Measurements from ENCODE around the gene ZNF536.
"Not testable (repeated sequence)": the region's sequence is repeated elsewhere in the genome, so short reads cannot be mapped to it uniquely, and the experiment has no call there.

ZNF536 gene

DNA sequence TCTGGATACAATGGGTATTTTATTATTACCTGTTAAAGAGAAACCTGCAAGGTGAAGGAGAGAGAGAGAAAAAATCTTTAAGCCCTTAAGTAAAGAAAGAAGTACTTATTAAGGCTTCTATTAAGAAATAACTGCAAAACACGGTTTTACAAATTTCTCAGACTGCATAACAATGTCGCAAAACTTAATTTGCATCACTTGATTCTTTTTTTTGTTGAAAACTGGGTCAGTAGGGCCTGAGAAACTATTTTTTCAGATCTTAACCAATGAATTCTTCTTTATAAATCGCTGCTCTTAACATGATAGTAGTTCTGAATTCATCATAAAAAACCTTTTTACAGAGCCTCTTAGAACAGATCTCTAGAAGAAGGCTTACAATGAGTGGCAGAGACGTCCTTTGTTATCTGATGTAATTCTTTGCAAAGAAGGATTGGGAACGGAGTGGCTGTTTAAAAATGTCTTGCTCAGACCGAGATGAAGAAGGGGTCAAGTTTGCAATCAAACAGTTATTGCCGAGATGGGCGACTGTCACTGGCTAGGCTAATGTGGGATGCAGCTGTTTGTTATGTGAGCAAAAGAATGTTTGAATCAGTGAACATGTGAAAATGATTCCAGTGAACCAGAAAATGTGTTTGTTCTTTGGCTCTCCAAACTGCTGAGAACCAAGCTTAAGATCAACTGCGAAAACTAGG, 76.3 kb downstream of the ZNF536 start:
- no peak for DNase-seq

DNA sequence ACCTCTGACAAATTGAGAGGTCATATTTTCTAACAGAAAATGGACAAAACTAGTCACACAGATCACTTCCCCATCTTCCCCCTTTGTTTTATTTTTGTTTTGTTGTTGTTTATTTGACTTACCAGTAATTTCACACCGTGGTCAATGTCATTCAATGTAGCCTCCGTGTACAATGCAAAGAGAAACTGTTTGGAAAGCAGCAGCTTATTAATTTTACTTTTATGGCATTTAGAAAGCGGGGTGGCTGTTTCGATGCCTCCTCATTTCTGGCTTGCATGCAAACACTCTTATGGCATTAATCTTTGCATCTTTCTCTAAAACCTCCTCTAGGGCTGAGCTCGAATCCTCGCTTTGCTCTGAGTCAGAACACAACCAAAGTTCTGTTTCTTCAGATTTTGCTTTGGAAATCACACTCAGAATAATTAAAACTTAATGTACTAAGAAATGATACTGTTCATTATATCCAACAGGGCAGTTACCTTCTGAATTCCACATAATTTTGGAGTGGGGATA, 77.0 kb downstream of the ZNF536 start:
- DNase-seq: no peak

- DNase-seq: no peak
Observed at GRCh38 chr19:30449673-30450072, 77.5 kb downstream of the ZNF536 start.

- no peak for DNase-seq
Observed at GRCh38 chr19:30450100-30450499, 77.9 kb downstream of the ZNF536 start.

DNA sequence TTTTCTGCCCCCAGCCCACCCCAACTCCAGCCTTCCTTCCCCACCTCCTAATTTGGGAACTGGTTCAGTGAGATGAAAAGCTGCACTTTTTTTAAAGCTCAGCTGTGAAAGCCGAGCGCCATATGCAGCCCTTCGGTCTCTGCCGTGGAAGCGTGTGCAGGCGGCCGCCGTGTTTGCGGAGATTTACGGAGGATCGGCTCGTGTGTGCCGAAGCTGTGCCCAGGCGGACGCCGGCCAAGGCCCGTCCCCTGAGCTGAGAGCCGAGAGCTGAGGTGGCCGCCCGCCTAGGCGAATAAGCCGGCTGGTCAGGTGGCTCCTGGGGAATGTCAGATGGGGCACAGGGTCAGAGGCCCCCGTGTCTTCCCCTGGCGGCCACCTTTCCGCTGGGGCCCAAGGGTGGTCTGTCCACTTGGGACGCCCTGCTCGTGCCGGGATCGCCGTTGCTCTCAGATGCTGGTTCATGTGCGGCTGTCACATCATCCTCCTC, 78.7 kb downstream of the ZNF536 start:
- no peak for DNase-seq

DNA sequence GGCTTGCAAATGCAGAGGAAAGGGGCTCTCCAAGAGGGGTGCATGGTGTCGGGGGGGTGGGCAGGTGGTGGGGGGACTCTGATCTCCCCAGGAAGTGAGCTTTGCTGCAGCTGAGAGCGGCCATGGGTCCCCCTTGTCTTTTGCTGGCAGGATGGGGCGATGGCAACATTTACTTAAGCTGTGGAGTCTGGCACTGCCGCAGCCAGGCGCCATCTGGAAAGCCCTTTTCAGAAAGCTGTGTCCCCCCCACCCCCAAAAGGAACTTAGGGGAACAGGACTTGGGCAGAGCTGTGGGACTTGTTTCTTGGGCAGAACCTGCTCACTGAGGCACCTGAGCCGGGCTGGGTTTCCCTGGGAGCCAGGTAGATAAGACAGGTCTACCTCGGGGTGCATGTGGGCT, 80.7 kb downstream of the ZNF536 start:
- DNase-seq: no peak

GRCh38 chr19:30453743-30454142, 81.6 kb downstream of the ZNF536 start:
- DNase-seq: no peak

DNA sequence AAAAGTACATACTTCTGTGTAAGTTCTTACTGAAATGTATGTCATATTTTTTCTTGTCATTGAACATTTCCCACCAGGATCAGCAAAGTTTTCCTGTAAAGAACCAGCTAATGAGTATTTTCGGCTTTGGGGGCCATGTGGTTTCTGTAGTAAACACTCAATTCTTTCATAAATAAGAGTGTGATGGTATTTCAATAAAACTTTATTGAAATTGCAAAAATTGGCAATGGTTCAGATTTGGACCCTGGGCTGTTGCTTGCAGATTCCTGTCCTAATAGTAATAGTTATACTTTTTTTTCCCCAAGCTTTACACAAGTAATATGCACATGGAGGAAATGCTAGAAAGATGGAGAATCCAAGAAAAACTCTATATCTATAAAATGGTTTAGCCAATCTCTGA, 83.7 kb downstream of the ZNF536 start:
- no peak for DNase-seq

DNA sequence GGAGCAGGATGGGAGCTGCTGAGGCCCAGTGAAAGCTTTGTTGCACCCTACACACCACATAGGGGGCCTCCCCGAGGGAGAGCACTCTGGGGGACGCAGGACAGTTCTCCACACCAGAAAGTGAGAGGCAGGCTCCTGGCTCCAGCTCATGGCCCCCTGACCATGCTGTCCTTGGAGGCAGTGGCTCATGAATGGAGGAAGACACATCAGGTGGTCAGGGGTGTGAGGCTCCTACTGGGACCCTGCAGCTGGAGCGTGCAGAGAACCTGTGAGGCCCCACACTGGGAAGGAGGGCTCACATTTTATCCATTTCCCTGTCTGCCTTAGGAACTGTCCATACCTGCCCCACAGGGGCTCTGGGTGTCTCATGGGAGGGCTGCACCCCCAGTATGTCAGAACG, 85.3 kb downstream of the ZNF536 start:
- no peak for DNase-seq

DNA sequence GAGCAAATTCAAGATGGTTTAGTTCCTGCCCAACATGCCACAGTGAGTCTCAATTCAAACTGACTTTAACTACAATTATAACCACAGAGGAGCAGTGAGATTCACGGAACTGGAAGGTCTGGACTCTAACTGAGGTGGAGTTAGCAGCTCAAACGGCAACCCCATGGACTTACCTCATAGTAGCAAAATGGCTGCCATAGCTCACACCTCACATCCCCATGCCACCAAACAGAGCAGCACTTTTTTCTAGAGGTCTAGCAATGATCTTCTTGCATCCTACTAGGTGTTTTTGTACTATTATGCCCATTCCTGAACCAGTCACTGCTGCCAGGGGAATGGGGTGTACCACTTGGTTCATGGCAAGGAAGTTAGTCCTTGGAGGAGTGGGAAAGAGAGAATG, 87.7 kb downstream of the ZNF536 start:
- DNase-seq: no peak

- DNase-seq: no peak
Observed at GRCh38 chr19:30464162-30464561, 92.0 kb downstream of the ZNF536 start.

GRCh38 chr19:30466598-30466997, 94.4 kb downstream of the ZNF536 start:
- not testable (repeated sequence) for DNase-seq

GRCh38 chr19:30467239-30467638, 95.1 kb downstream of the ZNF536 start:
- DNase-seq: no peak

DNA sequence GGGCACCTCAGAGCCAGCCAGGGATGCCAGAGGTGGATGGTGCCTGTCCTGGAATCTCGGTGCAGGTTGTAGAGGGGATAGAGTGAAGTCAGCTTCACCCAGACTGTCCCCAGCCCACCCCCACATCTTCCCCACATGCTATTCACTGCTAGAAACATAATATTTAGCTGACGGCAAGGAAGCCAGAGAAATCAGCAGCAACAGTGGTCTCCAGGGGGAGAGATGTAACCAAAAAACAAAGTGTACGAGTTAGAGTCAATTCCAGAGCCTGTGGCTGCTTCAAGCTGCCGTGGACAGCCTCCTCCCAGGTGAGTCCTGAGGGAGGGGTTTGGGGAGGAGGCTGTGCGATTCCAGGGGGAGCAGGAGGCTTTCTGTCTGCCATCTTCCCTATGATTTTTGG, 97.6 kb downstream of the ZNF536 start:
- DNase-seq: no peak

DNA sequence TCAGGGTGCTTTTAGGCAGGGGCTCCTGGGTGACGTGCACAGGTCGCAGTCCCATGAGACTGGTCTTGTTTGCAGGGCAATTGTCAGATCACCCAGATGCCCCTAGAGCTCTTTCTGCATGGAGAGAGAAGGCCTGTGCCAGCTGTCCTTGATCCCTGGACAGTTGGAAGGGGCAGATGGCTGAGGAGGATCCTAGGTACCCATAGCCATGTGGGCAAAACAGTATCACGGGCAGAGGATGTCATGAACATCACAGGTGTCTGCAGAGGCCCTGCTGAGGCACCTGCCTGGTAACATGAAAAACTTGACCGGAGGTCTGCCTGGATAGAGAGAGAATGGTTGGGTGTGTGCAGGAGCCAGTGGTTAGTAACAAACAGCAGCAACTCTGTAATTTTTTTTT, 99.3 kb downstream of the ZNF536 start:
- no peak for DNase-seq

GRCh38 chr19:30473334-30473867, 101.2 kb downstream of the ZNF536 start:
- DNase-seq: no peak

DNA sequence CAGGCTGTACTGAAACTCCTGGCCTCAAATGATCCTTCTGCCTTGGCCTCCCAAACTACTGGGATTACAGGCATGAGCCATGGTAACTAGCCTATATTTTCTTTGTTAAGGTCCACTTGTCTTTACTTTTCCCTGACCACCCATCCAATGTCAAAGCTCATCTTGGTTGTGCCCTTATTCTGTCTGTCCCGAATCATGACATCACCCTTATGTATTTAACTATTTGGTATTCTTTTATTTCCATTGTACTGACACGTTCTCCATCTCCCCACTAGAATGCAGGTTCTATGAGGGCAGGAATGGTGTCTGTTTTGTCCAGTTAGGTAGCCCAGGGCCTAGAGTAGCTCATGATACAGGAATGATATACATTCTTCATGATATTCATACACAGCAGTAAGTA, 104.8 kb downstream of the ZNF536 start:
- DNase-seq: no peak

GRCh38 chr19:30479231-30479630, 107.0 kb downstream of the ZNF536 start:
- no peak for DNase-seq

DNA sequence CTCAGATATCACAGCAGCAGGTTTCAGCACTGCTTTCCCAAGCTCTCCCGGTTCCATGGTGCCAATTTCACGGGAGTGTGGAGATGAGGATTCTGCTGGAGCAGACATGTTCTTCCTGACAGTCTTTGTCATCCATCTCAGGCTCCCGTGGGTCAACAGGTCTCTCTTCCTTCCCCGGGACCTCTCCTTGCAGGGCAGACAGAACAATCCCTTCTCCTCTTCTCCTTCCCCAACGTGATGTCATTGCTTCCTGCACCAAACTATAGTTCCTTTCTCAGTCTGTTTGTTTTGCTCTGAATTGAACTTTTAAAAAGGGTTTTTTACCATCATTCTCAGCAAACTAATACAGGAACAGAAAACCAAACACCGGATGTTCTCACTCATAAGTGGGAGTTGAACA, 107.9 kb downstream of the ZNF536 start:
- no peak for DNase-seq

- DNase-seq: no peak
Observed at GRCh38 chr19:30481063-30481462, 108.9 kb downstream of the ZNF536 start.

DNA sequence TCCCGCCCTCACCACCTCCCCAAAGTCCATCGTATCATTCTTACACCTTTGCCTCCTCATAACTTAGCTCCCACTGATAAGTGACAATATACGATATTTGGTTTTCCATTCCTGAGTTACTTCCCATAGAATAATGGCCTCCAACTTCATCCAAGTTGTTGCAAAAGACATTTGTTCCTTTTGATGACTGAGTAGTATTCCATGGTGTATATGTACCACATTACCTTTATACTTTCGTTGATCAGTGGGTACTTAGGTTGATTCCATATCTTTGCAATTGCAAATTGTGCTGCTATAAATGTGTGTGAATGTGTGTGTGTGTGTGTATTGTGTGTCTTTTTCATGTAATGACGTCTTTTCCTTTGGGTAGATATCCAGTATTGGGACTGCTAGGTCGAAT, 109.6 kb downstream of the ZNF536 start:
- no peak for DNase-seq

GRCh38 chr19:30482956-30483355, 110.8 kb downstream of the ZNF536 start:
- no peak for DNase-seq

GRCh38 chr19:30486250-30486649, 114.1 kb downstream of the ZNF536 start:
- DNase-seq: not testable (repeated sequence)

DNA sequence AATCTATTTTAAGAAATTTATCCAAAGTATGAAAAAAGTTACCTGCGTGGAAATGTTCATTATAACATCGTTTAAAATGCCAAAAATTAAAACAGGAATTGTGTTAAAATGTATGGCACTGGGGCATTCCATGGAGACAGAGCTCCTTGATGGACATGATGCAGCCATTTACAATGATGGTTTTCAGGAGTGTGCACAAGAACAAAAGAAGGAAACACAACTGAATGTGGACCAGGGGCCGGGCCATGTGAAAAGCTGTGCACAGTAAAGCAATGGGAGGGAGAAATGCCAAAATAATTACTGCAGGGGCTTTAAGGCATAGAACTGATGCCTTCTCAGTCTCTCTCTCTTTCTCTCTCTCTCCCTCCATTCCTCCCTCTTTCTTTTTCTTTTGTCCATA, 115.0 kb downstream of the ZNF536 start:
- DNase-seq: no peak

DNA sequence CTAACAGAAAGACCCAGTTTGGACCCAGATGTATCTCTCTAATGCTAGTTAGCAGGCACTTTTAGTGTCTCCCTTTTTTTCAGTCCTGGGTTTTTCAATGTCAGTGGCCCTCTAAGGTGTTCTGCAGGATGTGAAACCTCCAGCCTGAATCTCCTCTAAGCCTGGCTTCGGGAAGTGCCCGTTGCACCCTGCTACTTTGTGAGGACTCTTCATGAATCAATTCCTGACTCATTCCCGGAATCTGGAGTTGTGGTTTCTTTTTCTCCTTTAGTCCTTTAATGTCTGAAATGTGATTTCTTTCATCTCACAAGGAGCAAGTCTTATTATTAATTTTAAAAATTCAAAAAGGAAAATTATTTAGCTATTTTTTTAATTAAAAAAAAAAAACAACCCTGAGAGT, 116.0 kb downstream of the ZNF536 start:
- no peak for DNase-seq

Measured in stimulated activated CD4-positive, alpha-beta T cell treated with anti-CD3 and anti-CD28 coated beads, Interleukin-2, amount 100 ng/mL, for 24 hours (primary cell).